Parathyroid adenoma (tissue), 2 donors: ENCODE measurements around the gene ZNF804A.

Experiments used
- H2AFZ ChIP-seq: fragments of 300-600 bp; sonication (generic); one replicate; pipeline ENCODE4 v1.7.0; 2017; ENCODE audit warnings: antibody characterized with exemption, mild to moderate bottlenecking
- H3K27ac ChIP-seq: fragments of 300-600 bp; sonication (generic); one replicate; pipeline ENCODE4 v1.7.0; 2017
- H3K27me3 ChIP-seq: fragments of 300-600 bp; sonication (generic); one replicate; pipeline ENCODE4 v1.7.0; 2017; ENCODE audit warnings: low read length; ENCODE audit not compliant: control insufficient read depth, insufficient read depth
- H3K36me3 ChIP-seq: fragments of 300-600 bp; sonication (generic); one replicate; pipeline ENCODE4 v1.7.0; 2017; ENCODE audit warnings: low read length; ENCODE audit not compliant: control insufficient read depth, insufficient read depth
- H3K4me1 ChIP-seq: fragments of 300-600 bp; sonication (generic); one replicate; pipeline ENCODE4 v1.7.0; 2017; ENCODE audit warnings: control low read depth
- H3K4me2 ChIP-seq: fragments of 300-600 bp; sonication (generic); one replicate; pipeline ENCODE4 v1.7.0; 2017; ENCODE audit warnings: low read length
- H3K4me3 ChIP-seq: fragments of 300-600 bp; sonication (generic); one replicate; pipeline ENCODE4 v1.7.0; 2017; ENCODE audit warnings: low read depth, low read length
- H3K79me2 ChIP-seq: fragments of 300-600 bp; sonication (generic); one replicate; pipeline ENCODE4 v1.7.0; 2017; ENCODE audit warnings: control low read depth
- H3K9ac ChIP-seq: fragments of 300-600 bp; sonication (generic); one replicate; pipeline ENCODE4 v1.7.0; 2017; ENCODE audit warnings: mild to moderate bottlenecking
- H3K9me3 ChIP-seq: fragments of 300-600 bp; sonication (generic); one replicate; pipeline ENCODE4 v1.7.0; 2017; ENCODE audit warnings: low read length; ENCODE audit not compliant: control insufficient read depth
- CTCF ChIP-seq: fragments of 300-600 bp; sonication (generic); IDR thresholded peaks from one replicate; pipeline ENCODE4 v1.7.0; 2017; ENCODE audit warnings: antibody characterized with exemption, mild to moderate bottlenecking
- donor health status: primary hyperparathyroidism.

ZNF804A gene

GRCh38 chr2:184677171-184677570 is 78.8 kb downstream of the ZNF804A start:
- Histone ChIP-seq H3K4me3 (no peak overlapping the region), H3K4me1 (no peaks in the 10 kb centered on the region), H3K79me2 (no peaks in the 10 kb centered on the region), H2AFZ (no peak overlapping the region), H3K27ac (no peak overlapping the region), H3K9ac (no peak overlapping the region), H3K36me3 (no peaks in the 10 kb centered on the region), H3K27me3 (no peaks in the 10 kb centered on the region), H3K9me3 (no peaks in the 10 kb centered on the region), H3K4me2 (no peak overlapping the region)
- no peak for TF ChIP-seq CTCF

- no peaks in the 10 kb centered on the region for H3K79me2 ChIP-seq
- no peaks in the 10 kb centered on the region for H3K27me3 ChIP-seq
- H3K9me3 ChIP-seq = no peaks in the 10 kb centered on the region
- no peak for TF ChIP-seq CTCF
- H3K4me1 ChIP-seq = no peaks in the 10 kb centered on the region
- H3K4me2 ChIP-seq = no peak overlapping the region
- no peak overlapping the region for H3K4me3 ChIP-seq
- H2AFZ ChIP-seq = no peak overlapping the region
- no peaks in the 10 kb centered on the region for H3K36me3 ChIP-seq
- no peak overlapping the region for H3K9ac ChIP-seq
- H3K27ac ChIP-seq = no peak overlapping the region
These were observed 81.1 kb downstream of the ZNF804A start for GRCh38 chr2:184679219-184680018.

GRCh38 chr2:184680825-184681224 is 82.5 kb downstream of the ZNF804A start:
- Histone ChIP-seq H3K36me3 (no peaks in the 10 kb centered on the region), H3K4me2 (no peak overlapping the region), H2AFZ (no peak overlapping the region), H3K9me3 (no peaks in the 10 kb centered on the region), H3K79me2 (no peaks in the 10 kb centered on the region), H3K27ac (no peak overlapping the region), H3K4me3 (no peak overlapping the region), H3K9ac (no peak overlapping the region), H3K4me1 (no peaks in the 10 kb centered on the region), H3K27me3 (no peaks in the 10 kb centered on the region)
- no peak for TF ChIP-seq CTCF

- Histone ChIP-seq H3K27me3 (no peaks in the 10 kb centered on the region), H3K4me3 (no peak overlapping the region), H3K79me2 (no peaks in the 10 kb centered on the region), H3K27ac (no peak overlapping the region), H3K4me1 (no peaks in the 10 kb centered on the region), H3K9me3 (no peaks in the 10 kb centered on the region), H2AFZ (no peak overlapping the region), H3K9ac (no peak overlapping the region), H3K36me3 (no peaks in the 10 kb centered on the region), H3K4me2 (no peak overlapping the region)
- TF ChIP-seq CTCF = no peak
These were observed 83.5 kb downstream of the ZNF804A start for GRCh38 chr2:184681642-184682321.
